Suprapubic skin (tissue), 4 donors: Measurements from ENCODE around the gene CELSR1. TPM values are rescaled to one million over a fixed set of nuclear protein-coding genes. Genes with fewer than 3 reads are reported as not detected.
A peak's percentile ranks its signal among the peaks of the same experiment; 100 is the strongest.

ENCODE experiments used
- DNase-seq, 2 donors: peaks; one replicate each; pipeline ENCODE4 v3.0.0-alpha.2; 2019; ENCODE audit warnings: low spot score in 2 of 2
- H3K27ac ChIP-seq: fragments of 200-600 bp; sonication (generic); one replicate; pipeline ENCODE4 v1.5.1; 2019
- H3K27me3 ChIP-seq: fragments of 200-600 bp; sonication (generic); one replicate; pipeline ENCODE4 v1.5.1; 2019
- H3K36me3 ChIP-seq: fragments of 200-600 bp; sonication (generic); one replicate; pipeline ENCODE4 v1.5.1; 2019
- H3K4me1 ChIP-seq: fragments of 200-600 bp; sonication (generic); one replicate; pipeline ENCODE4 v1.5.1; 2019
- H3K4me3 ChIP-seq: fragments of 200-600 bp; sonication (generic); one replicate; pipeline ENCODE4 v1.5.1; 2019; ENCODE audit warnings: mild to moderate bottlenecking
- H3K9me3 ChIP-seq: fragments of 200-600 bp; sonication (generic); one replicate; pipeline ENCODE4 v1.5.1; 2019
- EP300 ChIP-seq: sonication (generic); formaldehyde crosslinking; IDR thresholded peaks from one replicate; pipeline ENCODE4 v1.6.1; 2017; ENCODE audit warnings: antibody characterized with exemption
- POLR2A ChIP-seq, 2 donors: fragments of 450-650 bp; IDR thresholded peaks; one replicate each; pipeline ENCODE4 v1.6.1; 2017; ENCODE audit warnings: antibody characterized with exemption in 2 of 2, mild to moderate bottlenecking in 2 of 2, moderate library complexity in 2 of 2
- POLR2AphosphoS5 ChIP-seq, 3 donors: sonication (generic); formaldehyde crosslinking; IDR thresholded peaks; one replicate each; pipeline ENCODE4 v1.6.1; 2017; ENCODE audit warnings: antibody characterized with exemption in 3 of 3
- WGBS: methylation state at CpG from one replicate; pipeline ENCODE4 v1.1.5; 2018; 5-methylcytosine and 5-hydroxymethylcytosine counted together
- total RNA-seq, 4 donors: library from RNA; depleted of rRNA; stranded (reverse); fragments of >200 nt; gene quantifications; one replicate each; pipeline ENCODE4 v1.1.0, GENCODE V29; 2016
- TF ChIP-seq, protein P1 (sequence below), 2 donors: fragments of 200-600 bp in 1 of 2; fragments of 450-650 bp in 1 of 2; sonication (generic) in 1 of 2; IDR thresholded peaks; one replicate each; pipeline ENCODE4 v1.5.1; 2016 to 2019; ENCODE audit warnings: antibody characterized with exemption in 2 of 2, mild to moderate bottlenecking in 1 of 2, moderate library complexity in 1 of 2

CELSR1 gene
- total RNA-seq, 4 donors from 2014 or later: 75.6 to 102 (median 77.5) TPM

DNA sequence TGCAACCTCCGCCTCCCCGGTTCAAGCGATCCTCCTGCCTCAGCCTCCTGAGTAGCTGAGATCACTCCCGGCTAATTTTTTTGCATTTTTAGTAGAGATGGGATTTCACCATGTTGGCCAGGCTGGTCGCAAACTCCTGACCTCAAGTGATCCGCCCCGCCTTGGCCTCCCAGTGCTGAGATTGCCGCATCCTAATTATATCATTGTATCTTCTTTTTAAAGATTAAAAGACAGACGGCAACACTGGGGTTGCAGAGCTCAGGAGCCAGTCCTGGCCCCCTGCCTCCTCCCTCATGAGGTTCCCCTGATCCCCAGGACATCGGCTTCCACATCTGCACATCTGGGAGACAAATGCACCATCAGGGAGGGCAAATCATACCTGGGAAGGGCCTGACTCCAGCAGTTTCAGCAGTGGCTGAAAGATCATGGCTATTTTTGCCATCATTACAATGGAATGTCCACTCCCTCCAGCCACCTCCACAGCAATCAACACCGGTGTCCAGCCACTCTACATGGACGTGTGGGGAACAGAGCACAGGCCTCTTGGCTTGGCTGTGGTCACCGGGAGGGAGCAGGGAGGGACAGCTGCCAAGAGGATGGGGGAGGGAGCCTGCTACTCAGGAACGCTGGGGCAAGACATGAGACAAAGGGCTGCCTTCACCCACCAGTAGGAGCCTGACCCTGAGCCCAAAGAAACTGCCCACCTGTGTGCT is 9.2 kb upstream of the CELSR1 start:
- Histone ChIP-seq H3K4me3 (no peak overlapping the region), H3K36me3 (no peaks in the 10 kb centered on the region), H3K27ac (peak overlapping the region; percentile 83), H3K9me3 (no peaks in the 10 kb centered on the region), H3K4me1 (peaks cover 65% of the 10 kb centered on the region), H3K27me3 (no peaks in the 10 kb centered on the region)
- TF ChIP-seq EP300: no peak
- TF ChIP-seq, protein P1, sequence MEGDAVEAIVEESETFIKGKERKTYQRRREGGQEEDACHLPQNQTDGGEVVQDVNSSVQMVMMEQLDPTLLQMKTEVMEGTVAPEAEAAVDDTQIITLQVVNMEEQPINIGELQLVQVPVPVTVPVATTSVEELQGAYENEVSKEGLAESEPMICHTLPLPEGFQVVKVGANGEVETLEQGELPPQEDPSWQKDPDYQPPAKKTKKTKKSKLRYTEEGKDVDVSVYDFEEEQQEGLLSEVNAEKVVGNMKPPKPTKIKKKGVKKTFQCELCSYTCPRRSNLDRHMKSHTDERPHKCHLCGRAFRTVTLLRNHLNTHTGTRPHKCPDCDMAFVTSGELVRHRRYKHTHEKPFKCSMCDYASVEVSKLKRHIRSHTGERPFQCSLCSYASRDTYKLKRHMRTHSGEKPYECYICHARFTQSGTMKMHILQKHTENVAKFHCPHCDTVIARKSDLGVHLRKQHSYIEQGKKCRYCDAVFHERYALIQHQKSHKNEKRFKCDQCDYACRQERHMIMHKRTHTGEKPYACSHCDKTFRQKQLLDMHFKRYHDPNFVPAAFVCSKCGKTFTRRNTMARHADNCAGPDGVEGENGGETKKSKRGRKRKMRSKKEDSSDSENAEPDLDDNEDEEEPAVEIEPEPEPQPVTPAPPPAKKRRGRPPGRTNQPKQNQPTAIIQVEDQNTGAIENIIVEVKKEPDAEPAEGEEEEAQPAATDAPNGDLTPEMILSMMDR (IDR thresholded peaks at IDR 0.05): no peak
- no peak for TF ChIP-seq POLR2A (IDR thresholded peaks at IDR 0.05)
- TF ChIP-seq POLR2AphosphoS5 (IDR thresholded peaks at IDR 0.05): no peak
- 61% methylated on average over 14 of the region's 14 CpGs for WGBS
- peak in 1 of 2 donors; percentile 64 for DNase-seq

DNA sequence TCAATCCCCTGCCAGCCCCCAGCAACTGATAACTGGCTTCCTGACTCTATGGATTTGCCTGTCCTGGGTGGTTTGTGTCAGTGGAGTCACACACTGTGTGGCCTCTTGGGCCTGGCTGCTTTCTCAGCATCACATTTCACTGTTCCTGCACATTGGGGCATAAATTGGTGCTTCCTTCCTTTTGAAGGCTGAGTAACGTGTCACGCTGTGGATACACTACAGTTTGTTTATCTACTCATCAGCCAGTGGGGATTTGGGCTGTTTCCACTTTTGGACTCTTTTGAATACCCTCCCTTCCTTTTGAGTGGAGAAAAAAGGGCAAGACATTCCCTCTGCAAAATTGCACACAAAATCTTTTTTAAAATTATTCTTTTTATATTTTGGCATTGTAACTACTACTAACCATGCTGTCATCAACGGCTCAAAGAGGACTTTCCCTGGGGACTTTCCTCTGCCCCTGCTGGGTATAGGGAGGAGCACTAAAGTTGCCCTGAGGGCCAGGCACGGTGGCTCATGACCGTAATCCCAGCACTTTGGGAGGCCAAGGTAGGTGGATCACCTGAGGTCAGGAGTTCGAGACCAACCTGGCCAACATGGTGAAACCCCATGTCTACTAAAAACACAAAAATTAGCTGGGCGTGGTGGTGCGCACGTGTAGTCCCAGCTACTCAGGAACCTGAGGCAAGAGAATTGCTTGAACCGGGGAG is 7.8 kb upstream of the CELSR1 start:
- Histone ChIP-seq H3K27ac (no peak overlapping the region), H3K9me3 (no peaks in the 10 kb centered on the region), H3K4me1 (peaks cover 71% of the 10 kb centered on the region), H3K36me3 (no peaks in the 10 kb centered on the region), H3K27me3 (no peaks in the 10 kb centered on the region), H3K4me3 (no peak overlapping the region)
- peak in 1 of 2 donors; percentile 60 for DNase-seq
- 37% methylated on average over 10 of the region's 10 CpGs for WGBS
- TF ChIP-seq POLR2A (IDR thresholded peaks at IDR 0.05) (no peak), POLR2AphosphoS5 (IDR thresholded peaks at IDR 0.05) (no peak), EP300 (no peak)
- TF ChIP-seq, protein P1 (IDR thresholded peaks at IDR 0.05): no peak

DNA sequence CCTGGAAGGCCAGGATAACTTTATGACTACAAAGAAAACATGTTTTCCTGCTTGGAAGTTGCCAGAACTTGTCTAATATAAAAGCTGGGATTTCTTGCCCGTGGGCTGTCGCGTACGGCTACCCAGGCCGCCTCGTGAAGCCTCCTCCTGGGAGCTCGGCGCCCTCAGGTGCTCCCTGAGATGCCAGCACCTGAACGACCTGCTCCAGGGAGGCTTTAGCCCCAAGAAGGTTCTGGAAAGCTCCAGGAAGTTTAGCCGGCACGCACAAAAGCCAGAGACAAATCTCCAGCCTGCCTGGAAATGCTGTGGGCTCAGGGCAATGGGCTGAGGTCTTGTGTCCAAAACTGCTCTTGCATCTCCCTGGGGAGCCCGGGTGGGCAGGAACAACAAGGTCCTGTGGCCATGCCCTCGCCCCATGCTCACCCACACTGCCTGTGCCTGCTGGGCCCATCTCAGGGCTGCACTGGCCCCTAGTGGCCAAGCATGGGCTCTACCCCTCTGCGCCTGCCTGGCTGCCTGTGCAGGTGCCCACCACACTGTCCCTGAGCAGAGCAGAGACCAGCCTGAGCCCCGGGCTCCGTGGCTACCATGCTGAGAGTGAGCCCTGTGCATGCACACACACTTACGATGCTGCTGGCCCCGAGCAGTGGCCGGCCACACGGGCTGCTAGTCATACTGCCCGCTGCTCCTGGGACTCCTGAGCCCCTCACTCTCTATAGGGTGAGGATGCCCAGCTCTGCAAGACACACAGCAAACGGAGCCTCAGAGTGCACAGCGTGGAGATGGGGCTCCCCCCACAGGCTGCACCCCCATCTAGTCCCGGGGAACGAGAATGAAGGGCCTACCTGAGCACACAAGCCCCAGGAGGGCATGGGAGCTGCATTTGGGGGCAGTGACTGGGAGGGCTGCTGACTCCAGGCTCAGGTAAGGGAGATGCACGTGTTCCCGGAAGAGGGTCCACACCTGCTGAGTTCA is 4.9 kb upstream of the CELSR1 start:
- Histone ChIP-seq H3K4me3 (no peak overlapping the region), H3K27me3 (peaks cover 22% of the 10 kb centered on the region), H3K9me3 (no peaks in the 10 kb centered on the region), H3K27ac (no peak overlapping the region), H3K4me1 (peaks cover 63% of the 10 kb centered on the region), H3K36me3 (no peaks in the 10 kb centered on the region)
- DNase-seq: peak in 1 of 2 donors; percentile 49
- WGBS: 32% methylated on average over 19 of the region's 27 CpGs
- TF ChIP-seq EP300: no peak
- TF ChIP-seq POLR2AphosphoS5 (IDR thresholded peaks at IDR 0.05): no peak
- no peak for TF ChIP-seq POLR2A (IDR thresholded peaks at IDR 0.05)
- TF ChIP-seq, protein P1 (IDR thresholded peaks at IDR 0.05): peak; percentile 61 to 91

DNA sequence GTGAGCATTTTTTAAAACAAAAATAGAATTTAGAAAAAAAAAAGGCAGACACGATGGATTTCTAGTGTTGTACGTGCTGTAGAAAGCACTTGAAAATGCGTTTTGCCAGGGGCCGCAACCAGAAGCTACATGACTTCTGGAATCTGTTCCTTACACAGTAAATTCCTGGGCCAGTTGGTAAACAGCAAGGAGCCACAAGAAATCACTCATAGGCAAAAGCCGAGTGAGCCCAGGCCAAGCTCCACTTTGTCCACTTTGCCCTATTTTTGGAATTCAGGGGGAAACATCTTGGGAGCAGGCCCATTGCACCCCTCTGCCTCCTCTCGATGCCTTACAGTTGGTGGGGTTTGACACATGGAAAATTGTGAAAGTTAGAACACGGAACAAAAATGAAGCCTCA is 4.1 kb upstream of the CELSR1 start:
- WGBS: 59% methylated on average over 7 of the region's 7 CpGs
- peaks cover 58% of the 10 kb centered on the region for H3K4me1 ChIP-seq
- peaks cover 29% of the 10 kb centered on the region for H3K27me3 ChIP-seq
- no peak for DNase-seq
- no peaks in the 10 kb centered on the region for H3K9me3 ChIP-seq
- no peak overlapping the region for H3K4me3 ChIP-seq
- H3K36me3 ChIP-seq: no peaks in the 10 kb centered on the region
- no peak for TF ChIP-seq POLR2AphosphoS5 (IDR thresholded peaks at IDR 0.05)
- TF ChIP-seq EP300: no peak
- TF ChIP-seq POLR2A (IDR thresholded peaks at IDR 0.05): no peak
- TF ChIP-seq, protein P1 (IDR thresholded peaks at IDR 0.05): no peak
- H3K27ac ChIP-seq: no peak overlapping the region
